ENCODE results near the gene PTPRN2. TPM values are rescaled to one million over a fixed set of nuclear protein-coding genes. Genes with fewer than 3 reads are reported as not detected.
A peak's percentile ranks its signal among the peaks of the same experiment; 100 is the strongest.
"Not testable (repeated sequence)": the region's sequence is repeated elsewhere in the genome, so short reads cannot be mapped to it uniquely, and the experiment has no call there.

Gene PTPRN2
- total RNA-seq, 2 donors from 2014 or later: 26.1 to 55.5 TPM

GRCh38 chr7:158351481-158351880 lies 236.1 kb downstream of the PTPRN2 start:
- no peak for DNase-seq (ENCODE audit: low spot score)
- intact Hi-C loops (cut with DNase I): no loop called here
- WGBS: 58% methylated on average over 9 of the region's 9 CpGs

GRCh38 chr7:158351051-158351450 lies 236.6 kb downstream of the PTPRN2 start:
- WGBS: 72% methylated on average over 11 of the region's 11 CpGs
- Histone ChIP-seq H3K36me3 (no peaks in the 10 kb centered on the region), H3K27me3 (replicated peaks; ENCODE audit: insufficient read depth) (no peaks in the 10 kb centered on the region), H3K4me1 (replicated peaks) (no peaks in the 10 kb centered on the region), H3K9me3 (no peaks in the 10 kb centered on the region), H3K27ac (no peak overlapping the region), H3K4me3 (no peak overlapping the region)
- TF ChIP-seq, protein P1, sequence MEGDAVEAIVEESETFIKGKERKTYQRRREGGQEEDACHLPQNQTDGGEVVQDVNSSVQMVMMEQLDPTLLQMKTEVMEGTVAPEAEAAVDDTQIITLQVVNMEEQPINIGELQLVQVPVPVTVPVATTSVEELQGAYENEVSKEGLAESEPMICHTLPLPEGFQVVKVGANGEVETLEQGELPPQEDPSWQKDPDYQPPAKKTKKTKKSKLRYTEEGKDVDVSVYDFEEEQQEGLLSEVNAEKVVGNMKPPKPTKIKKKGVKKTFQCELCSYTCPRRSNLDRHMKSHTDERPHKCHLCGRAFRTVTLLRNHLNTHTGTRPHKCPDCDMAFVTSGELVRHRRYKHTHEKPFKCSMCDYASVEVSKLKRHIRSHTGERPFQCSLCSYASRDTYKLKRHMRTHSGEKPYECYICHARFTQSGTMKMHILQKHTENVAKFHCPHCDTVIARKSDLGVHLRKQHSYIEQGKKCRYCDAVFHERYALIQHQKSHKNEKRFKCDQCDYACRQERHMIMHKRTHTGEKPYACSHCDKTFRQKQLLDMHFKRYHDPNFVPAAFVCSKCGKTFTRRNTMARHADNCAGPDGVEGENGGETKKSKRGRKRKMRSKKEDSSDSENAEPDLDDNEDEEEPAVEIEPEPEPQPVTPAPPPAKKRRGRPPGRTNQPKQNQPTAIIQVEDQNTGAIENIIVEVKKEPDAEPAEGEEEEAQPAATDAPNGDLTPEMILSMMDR (IDR thresholded peaks at IDR 0.05): no peak
- TF ChIP-seq POLR2A (IDR thresholded peaks at IDR 0.05) (no peak), POLR2AphosphoS5 (IDR thresholded peaks at IDR 0.05) (no peak)
- no peak for DNase-seq (ENCODE audit: low spot score)
- intact Hi-C loops (cut with DNase I): no loop called here

More at GRCh38 chr7:158351481-158351880, 236.1 kb downstream of the PTPRN2 start:
- Histone ChIP-seq H3K36me3 (no peaks in the 10 kb centered on the region), H3K9me3 (no peaks in the 10 kb centered on the region), H3K27ac (no peak overlapping the region), H3K4me1 (replicated peaks) (no peaks in the 10 kb centered on the region), H3K27me3 (replicated peaks; ENCODE audit: insufficient read depth) (no peaks in the 10 kb centered on the region), H3K4me3 (no peak overlapping the region)
- TF ChIP-seq, protein P1 (IDR thresholded peaks at IDR 0.05): no peak
- TF ChIP-seq POLR2AphosphoS5 (IDR thresholded peaks at IDR 0.05) (no peak), POLR2A (IDR thresholded peaks at IDR 0.05) (no peak)

- Histone ChIP-seq H3K9me3 (no peaks in the 10 kb centered on the region), H3K4me1 (replicated peaks) (no peaks in the 10 kb centered on the region), H3K27me3 (replicated peaks; ENCODE audit: insufficient read depth) (no peaks in the 10 kb centered on the region), H3K36me3 (no peaks in the 10 kb centered on the region), H3K4me3 (no peak overlapping the region), H3K27ac (no peak overlapping the region)
- DNase-seq (ENCODE audit: low spot score): peak; percentile 2
- intact Hi-C loops (cut with DNase I): no loop called here
- TF ChIP-seq, protein P1 (IDR thresholded peaks at IDR 0.05): no peak
- TF ChIP-seq POLR2A (IDR thresholded peaks at IDR 0.05): no peak
- no peak for TF ChIP-seq POLR2AphosphoS5 (IDR thresholded peaks at IDR 0.05)
- 86% methylated on average over 12 of the region's 12 CpGs for WGBS
Measured at GRCh38 chr7:158350166-158350900, 237.3 kb downstream of the PTPRN2 start.

DNA sequence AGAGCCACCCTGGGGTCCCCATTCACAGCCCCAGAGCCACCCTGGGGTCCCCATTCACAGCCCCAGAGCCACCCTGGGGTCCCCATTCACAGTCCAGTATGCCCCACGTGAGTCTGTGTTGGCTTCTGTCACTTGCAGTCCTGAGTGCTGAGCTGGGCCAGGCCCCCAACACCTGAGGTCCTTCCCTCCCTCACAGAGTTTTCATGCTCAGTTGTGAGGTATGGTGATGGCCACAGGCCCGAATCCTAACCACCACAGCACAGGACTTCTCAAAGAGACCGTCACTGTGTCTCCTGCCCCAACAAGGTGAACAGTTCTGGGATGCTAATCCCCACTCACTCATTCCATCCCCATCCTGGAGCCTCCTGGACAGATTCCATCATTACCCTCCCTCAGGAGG lies 239.2 kb downstream of the PTPRN2 start:
- no peak overlapping the region for H3K4me3 ChIP-seq
- no peaks in the 10 kb centered on the region for H3K27me3 ChIP-seq (replicated peaks; ENCODE audit: insufficient read depth)
- intact Hi-C loops (cut with DNase I): no loop called here
- no peaks in the 10 kb centered on the region for H3K9me3 ChIP-seq
- no peaks in the 10 kb centered on the region for H3K36me3 ChIP-seq
- no peak for DNase-seq (ENCODE audit: low spot score)
- H3K27ac ChIP-seq: no peak overlapping the region
- H3K4me1 ChIP-seq (replicated peaks): no peaks in the 10 kb centered on the region
- TF ChIP-seq POLR2A (IDR thresholded peaks at IDR 0.05): no peak
- no peak for TF ChIP-seq POLR2AphosphoS5 (IDR thresholded peaks at IDR 0.05)
- TF ChIP-seq, protein P1 (IDR thresholded peaks at IDR 0.05): no peak
- WGBS: 84% methylated on average over 3 of the region's 3 CpGs

DNA sequence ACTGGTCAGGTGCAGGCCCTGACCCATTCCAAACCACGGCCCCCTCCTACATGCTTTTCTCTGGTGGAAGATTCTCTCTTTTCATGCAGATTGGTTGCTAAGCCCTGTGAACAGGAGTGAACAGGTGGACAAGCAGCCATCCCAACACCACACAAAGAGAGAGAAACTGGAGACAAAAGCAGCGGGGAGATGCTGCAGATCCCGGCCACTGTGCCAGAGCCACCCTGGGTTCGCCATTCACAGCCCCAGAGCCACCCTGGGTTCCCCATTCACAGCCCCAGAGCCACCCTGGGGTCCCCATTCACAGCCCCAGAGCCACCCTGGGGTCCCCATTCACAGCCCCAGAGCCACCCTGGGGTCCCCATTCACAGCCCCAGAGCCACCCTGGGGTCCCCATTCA lies 239.6 kb downstream of the PTPRN2 start:
- intact Hi-C loops (cut with DNase I); DNase-seq (ENCODE audit: low spot score); H3K36me3 ChIP-seq; H3K4me1 ChIP-seq (replicated peaks); H3K9me3 ChIP-seq; H3K4me3 ChIP-seq; H3K27ac ChIP-seq; H3K27me3 ChIP-seq (replicated peaks; ENCODE audit: insufficient read depth): not testable (repeated sequence)
- 92% methylated on average over 4 of the region's 4 CpGs for WGBS
